HL-60/S4 (cell line): ENCODE results near the gene SLC39A2.
"Not testable (repeated sequence)": the region's sequence is repeated elsewhere in the genome, so short reads cannot be mapped to it uniquely, and the experiment has no call there.

Source experiments
- in situ Hi-C: fragments of 300-500 bp; cut with MboI; formaldehyde crosslinking; loops from 2 replicates; pipeline ENCODE4 v1.14.3; 2022; ENCODE audit warnings: low sequenced_read_pairs

Gene SLC39A2

GRCh38 chr14:21023817-21024584 lies 24.9 kb downstream of the SLC39A2 start:
- in situ Hi-C loops: no loop called here

GRCh38 chr14:21024585-21025370 lies 25.7 kb downstream of the SLC39A2 start, which contains the start of gene NDRG2:
TSS of gene NDRG2 (minus strand) at chr14:21025061. CDS start at chr14:21023315, 1,746 bp downstream.
- in situ Hi-C loops: no loop called here

GRCh38 chr14:21025371-21026273 lies 26.5 kb downstream of the SLC39A2 start:
- in situ Hi-C loops: no loop called here

- in situ Hi-C loops: no loop called here
These were observed 27.3 kb downstream of the SLC39A2 start for GRCh38 chr14:21026274-21026987.

- in situ Hi-C loops: no loop called here
These were observed 27.9 kb downstream of the SLC39A2 start for GRCh38 chr14:21026988-21027315.

- in situ Hi-C loops: no loop called here
These were observed 30.8 kb downstream of the SLC39A2 start, which contains the start of gene TPPP2 for GRCh38 chr14:21029917-21030316. TSS of gene TPPP2 (plus strand) at chr14:21030217. CDS start at chr14:21030582, 365 bp downstream.

GRCh38 chr14:21030531-21030930 lies 31.4 kb downstream of the SLC39A2 start:
- in situ Hi-C loops: no loop called here

GRCh38 chr14:21032326-21033132 lies 33.4 kb downstream of the SLC39A2 start:
- in situ Hi-C loops: no loop called here

GRCh38 chr14:21033133-21033698 lies 34.1 kb downstream of the SLC39A2 start:
- in situ Hi-C loops: no loop called here

GRCh38 chr14:21034707-21035106 lies 35.6 kb downstream of the SLC39A2 start, which contains the start of gene RNASE13:
TSS of gene RNASE13 (minus strand) at chr14:21034807. CDS start at chr14:21034288, 519 bp downstream.
- in situ Hi-C loops: no loop called here

GRCh38 chr14:21036751-21037150 lies 37.7 kb downstream of the SLC39A2 start:
- in situ Hi-C loops: no loop called here

- in situ Hi-C loops: no loop called here
These were observed 38.1 kb downstream of the SLC39A2 start for GRCh38 chr14:21037156-21037555.

GRCh38 chr14:21038441-21039422 lies 39.6 kb downstream of the SLC39A2 start:
- in situ Hi-C loops: no loop called here

GRCh38 chr14:21039585-21040369 lies 40.7 kb downstream of the SLC39A2 start:
- in situ Hi-C loops: no loop called here

GRCh38 chr14:21040370-21040925 lies 41.4 kb downstream of the SLC39A2 start:
- in situ Hi-C loops: no loop called here

- in situ Hi-C loops: not testable (repeated sequence)
These were observed 41.8 kb downstream of the SLC39A2 start for GRCh38 chr14:21040941-21041340.
